A549 (cell line): Measurements from ENCODE around the gene KLHDC8A. TPM values are rescaled to one million over a fixed set of nuclear protein-coding genes. Genes with fewer than 3 reads are reported as not detected.

Source experiments
- ATAC-seq, 2 experiments: fragments of 200-7000 bp in 1 of 2; fragments of >200 bp in 1 of 2; cut with Nextera tagmentation in 1 of 2; cut with Tn5 transposase in 1 of 2; 3 replicates each; pipeline versions ENCODE4 v1.8.0 to v1.9.1; 2018 to 2020; ENCODE audit warnings: mild to moderate bottlenecking in 1 of 2, moderate library complexity in 1 of 2
- CTCF ChIA-PET: fragments of 300-600 bp; sonication (Branson Sonifier 250); formaldehyde crosslinking; extraction: SDS; loops from one replicate; lab custom pipeline; 2021; ENCODE audit warnings: antibody characterized with exemption, inconsistent platforms; lab: Yijun Ruan, JAX
- POLR2A ChIA-PET: fragments of 350-600 bp; formaldehyde crosslinking; extraction: SDS; loops from one replicate; lab custom pipeline; 2021; ENCODE audit warnings: antibody characterized with exemption, inconsistent platforms; lab: Yijun Ruan, JAX
- DNase-seq, 2 experiments: peaks; one replicate each; pipeline versions ENCODE4 v3.0.0 to v3.0.0-alpha.2; 2011 to 2016; ENCODE audit warnings: low read depth in 1 of 2, low spot score in 1 of 2
- FAIRE-seq: peaks from 2 replicates; lab custom pipeline; 2011; peaks lifted over from hg19 to GRCh38; lab: Jason Lieb, UNC
- H3K27ac ChIP-seq, 2 experiments: fragments of >200 bp; sonication (Bioruptor Twin); formaldehyde crosslinking; 3 replicates each; pipeline ENCODE4 v1.5.1; 2016 to 2017
- H3K4me1 ChIP-seq: fragments of >200 bp; sonication (Bioruptor Twin); formaldehyde crosslinking; 3 replicates; pipeline ENCODE4 v1.6.1; 2016
- H3K4me2 ChIP-seq: fragments of >200 bp; sonication (Bioruptor Twin); formaldehyde crosslinking; 3 replicates; pipeline ENCODE4 v1.6.1; 2016
- H3K4me3 ChIP-seq: fragments of >200 bp; sonication (Bioruptor Twin); formaldehyde crosslinking; 3 replicates; pipeline ENCODE4 v1.5.1; 2016
- H3K9me3 ChIP-seq: fragments of >200 bp; sonication (Bioruptor Twin); formaldehyde crosslinking; 3 replicates; pipeline ENCODE4 v1.6.1; 2016
- BHLHE40 ChIP-seq: IDR thresholded peaks from 2 replicates; pipeline ENCODE4 v1.6.1; 2012; ENCODE audit warnings: low read depth, low read length, inconsistent platforms
- CBX8 ChIP-seq: fragments of 200-600 bp; sonication (generic); IDR thresholded peaks from 2 replicates; pipeline ENCODE4 v1.6.1; 2016
- EHMT2 ChIP-seq: fragments of 200-600 bp; sonication (generic); IDR thresholded peaks from 2 replicates; pipeline ENCODE4 v1.6.1; 2016; ENCODE audit warnings: antibody characterized with exemption, low read depth, mild to moderate bottlenecking, moderate library complexity
- GATA3 ChIP-seq: IDR thresholded peaks from 2 replicates; pipeline ENCODE4 v1.6.1; 2012; ENCODE audit warnings: borderline replicate concordance
- HEYL ChIP-seq: fragments of 250-450 bp; sonication (Bioruptor Pico); IDR thresholded peaks from 2 replicates; pipeline ENCODE4 v1.8.0; 2021; ENCODE audit warnings: mild to moderate bottlenecking, moderate library complexity
- HOXB13 ChIP-seq: fragments of 250-450 bp; sonication (Bioruptor Pico); IDR thresholded peaks from 2 replicates; pipeline ENCODE4 v1.5.0; 2020; ENCODE audit warnings: low read depth, mild to moderate bottlenecking, moderate library complexity
- HOXB5 ChIP-seq: fragments of 250-450 bp; sonication (Bioruptor Pico); IDR thresholded peaks from 2 replicates; pipeline ENCODE4 v1.5.0; 2020; ENCODE audit warnings: mild to moderate bottlenecking, moderate library complexity
- JUN ChIP-seq, 2 experiments: fragments of >200 bp; sonication (Bioruptor Twin); formaldehyde crosslinking; IDR thresholded peaks; 2 replicates in 1 of 2; 3 replicates in 1 of 2; pipeline ENCODE4 v1.6.1; 2016 to 2017
- JUNB ChIP-seq: fragments of >200 bp; sonication (Bioruptor Twin); formaldehyde crosslinking; IDR thresholded peaks from 2 replicates; pipeline ENCODE4 v1.6.1; 2016
- KDM1A ChIP-seq: fragments of 200-600 bp; sonication (generic); IDR thresholded peaks from 2 replicates; pipeline ENCODE4 v1.6.1; 2016; ENCODE audit warnings: low read depth, mild to moderate bottlenecking
- NFE2L2 ChIP-seq: fragments of 150-350 bp; conservative IDR thresholded peaks from 2 replicates; pipeline ENCODE4 v1.6.1; 2014; ENCODE audit warnings: low read length
- NPAS2 ChIP-seq: fragments of 250-450 bp; sonication (Bioruptor Pico); IDR thresholded peaks from 2 replicates; pipeline ENCODE4 v1.8.0; 2022; ENCODE audit warnings: mild to moderate bottlenecking, moderate library complexity, borderline replicate concordance
- NR3C1 ChIP-seq: fragments of >200 bp; sonication (Bioruptor Twin); formaldehyde crosslinking; IDR thresholded peaks from 3 replicates; pipeline ENCODE4 v1.6.1; 2017
- PHF8 ChIP-seq: fragments of 200-600 bp; sonication (generic); IDR thresholded peaks from 2 replicates; pipeline ENCODE4 v1.6.1; 2016; ENCODE audit warnings: low read depth, mild to moderate bottlenecking, antibody characterized with exemption, moderate library complexity, borderline replicate concordance
- RFX5 ChIP-seq: fragments of 450-650 bp; IDR thresholded peaks from 2 replicates; pipeline ENCODE4 v1.7.1; 2014; ENCODE audit warnings: antibody characterized with exemption, mild to moderate bottlenecking, moderate library complexity
- SMC3 ChIP-seq: fragments of >200 bp; sonication (Bioruptor Twin); formaldehyde crosslinking; IDR thresholded peaks from 3 replicates; pipeline ENCODE4 v1.6.1; 2018; ENCODE audit warnings: inconsistent platforms
- TFCP2L1 ChIP-seq: fragments of 250-450 bp; sonication (Bioruptor Pico); IDR thresholded peaks from 2 replicates; pipeline ENCODE4 v1.5.0; 2021; ENCODE audit warnings: mild to moderate bottlenecking
- ZSCAN20 ChIP-seq: fragments of 250-450 bp; sonication (Bioruptor Pico); IDR thresholded peaks from 2 replicates; pipeline ENCODE4 v1.8.0; 2022; ENCODE audit warnings: mild to moderate bottlenecking, moderate library complexity
- WGBS: methylation state at CpG from one replicate; pipeline ENCODE4 v1.1.6; 2017; ENCODE audit errors: missing lambda C conversion rate; 5-methylcytosine and 5-hydroxymethylcytosine counted together
- polyA plus RNA-seq, 4 experiments: library from polyadenylated mRNA; depleted of rRNA in 3 of 4; stranded (reverse); fragments of >200 nt; fragmentation: RNase III in 1 of 4; extraction: RNeasy Plus Mini Kit Qiagen cat#74134 plus additional on column Dnase treatment in 1 of 4; gene quantifications; 2 replicates in 3 of 4; 3 replicates in 1 of 4; pipeline ENCODE4 v1.2.3, GENCODE V29; 2011 to 2017
- TF ChIP-seq, protein P1 (sequence below): fragments of 150-350 bp; IDR thresholded peaks from 2 replicates; pipeline ENCODE4 v1.6.1; 2014; ENCODE audit warnings: low read depth, mild to moderate bottlenecking, low read length
- TF ChIP-seq, protein P2 (sequence below): fragments of >200 bp; sonication (Bioruptor Twin); formaldehyde crosslinking; IDR thresholded peaks from 2 replicates; pipeline ENCODE4 v1.6.1; 2016
- TF ChIP-seq, protein P3 (sequence below): fragments of >200 bp; sonication (Bioruptor Twin); formaldehyde crosslinking; IDR thresholded peaks from 3 replicates; pipeline ENCODE4 v1.6.1; 2016
- TF ChIP-seq, protein P4 (sequence below): fragments of 250-450 bp; sonication (Bioruptor Pico); IDR thresholded peaks from 2 replicates; pipeline ENCODE4 v1.5.0; 2021; ENCODE audit warnings: mild to moderate bottlenecking, moderate library complexity, borderline replicate concordance
- TF ChIP-seq, protein P5 (sequence below): IDR thresholded peaks from 2 replicates; pipeline ENCODE4 v1.6.1; 2012
- TF ChIP-seq, protein P6 (sequence below): fragments of 250-450 bp; sonication (Bioruptor Pico); IDR thresholded peaks from 2 replicates; pipeline ENCODE4 v1.5.0; 2020; ENCODE audit warnings: low read depth, mild to moderate bottlenecking, moderate library complexity
- TF ChIP-seq, protein P7 (sequence below): fragments of >200 bp; sonication (Bioruptor Twin); formaldehyde crosslinking; IDR thresholded peaks from 3 replicates; pipeline ENCODE4 v1.5.1; 2016

The KLHDC8A gene
- polyA plus RNA-seq, 2 of the 4 experiments (the other 2 are of a cell fraction): 0.34 to 0.40 TPM

DNA sequence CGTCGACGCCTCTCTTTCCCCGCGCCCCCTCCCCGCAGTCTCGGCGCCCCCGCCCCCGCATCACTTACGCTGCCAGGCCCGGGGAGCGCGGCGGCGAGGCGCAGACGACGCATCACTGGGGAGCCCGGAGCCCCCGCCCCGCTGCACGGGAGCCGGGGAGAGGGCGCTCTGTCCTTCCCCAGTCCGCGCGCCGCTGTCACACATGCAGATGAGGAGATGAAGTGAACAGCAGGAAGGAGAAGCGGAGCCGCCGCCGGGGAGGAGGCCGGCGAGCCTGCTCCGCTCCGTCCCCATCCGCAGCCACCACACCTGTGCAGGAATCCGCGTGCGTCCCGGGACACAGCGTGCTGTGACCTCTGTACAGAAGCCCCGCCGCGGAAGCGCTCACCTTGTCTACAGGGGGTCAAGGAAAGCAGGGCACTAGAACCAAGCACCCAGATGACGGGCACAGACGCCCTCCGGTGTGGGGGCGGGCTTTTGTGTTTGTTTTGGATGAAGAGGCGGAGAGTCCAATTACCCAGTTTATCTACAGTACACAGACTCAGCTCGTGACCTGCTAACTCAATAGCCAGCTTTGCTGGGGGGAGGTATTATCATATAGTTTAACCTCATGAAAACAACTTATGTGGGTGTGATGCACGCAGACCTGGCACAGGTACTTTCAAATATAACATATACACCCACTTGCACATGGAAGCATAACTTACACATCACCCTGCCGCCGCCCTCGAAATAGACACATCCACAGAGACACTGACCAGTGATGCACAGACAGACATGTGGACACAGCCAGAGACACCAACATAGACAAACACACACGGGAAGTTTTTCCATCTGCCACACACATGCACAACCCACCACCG is 12.4 kb downstream of the KLHDC8A start:
- FAIRE-seq (no peak), DNase-seq (no peak), ATAC-seq (peak; percentile 41 to 65)
- H3K27ac ChIP-seq: peak overlapping the region; percentile 64 to 86; a peak in 5 of 6 replicates
- 32% methylated on average over 43 of the region's 59 CpGs for WGBS
- TF ChIP-seq HEYL (CRISPR knock-in tag): no peak
- TF ChIP-seq, protein P1, sequence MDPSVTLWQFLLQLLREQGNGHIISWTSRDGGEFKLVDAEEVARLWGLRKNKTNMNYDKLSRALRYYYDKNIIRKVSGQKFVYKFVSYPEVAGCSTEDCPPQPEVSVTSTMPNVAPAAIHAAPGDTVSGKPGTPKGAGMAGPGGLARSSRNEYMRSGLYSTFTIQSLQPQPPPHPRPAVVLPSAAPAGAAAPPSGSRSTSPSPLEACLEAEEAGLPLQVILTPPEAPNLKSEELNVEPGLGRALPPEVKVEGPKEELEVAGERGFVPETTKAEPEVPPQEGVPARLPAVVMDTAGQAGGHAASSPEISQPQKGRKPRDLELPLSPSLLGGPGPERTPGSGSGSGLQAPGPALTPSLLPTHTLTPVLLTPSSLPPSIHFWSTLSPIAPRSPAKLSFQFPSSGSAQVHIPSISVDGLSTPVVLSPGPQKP: no peak
- TF ChIP-seq BHLHE40: no peak
- TF ChIP-seq, protein P2, sequence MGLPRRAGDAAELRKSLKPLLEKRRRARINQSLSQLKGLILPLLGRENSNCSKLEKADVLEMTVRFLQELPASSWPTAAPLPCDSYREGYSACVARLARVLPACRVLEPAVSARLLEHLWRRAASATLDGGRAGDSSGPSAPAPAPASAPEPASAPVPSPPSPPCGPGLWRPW: no peak
- no peak for TF ChIP-seq HOXB13 (CRISPR knock-in tag)
- TF ChIP-seq NPAS2 (CRISPR knock-in tag): no peak
- TF ChIP-seq KDM1A: no peak
- TF ChIP-seq, protein P3, sequence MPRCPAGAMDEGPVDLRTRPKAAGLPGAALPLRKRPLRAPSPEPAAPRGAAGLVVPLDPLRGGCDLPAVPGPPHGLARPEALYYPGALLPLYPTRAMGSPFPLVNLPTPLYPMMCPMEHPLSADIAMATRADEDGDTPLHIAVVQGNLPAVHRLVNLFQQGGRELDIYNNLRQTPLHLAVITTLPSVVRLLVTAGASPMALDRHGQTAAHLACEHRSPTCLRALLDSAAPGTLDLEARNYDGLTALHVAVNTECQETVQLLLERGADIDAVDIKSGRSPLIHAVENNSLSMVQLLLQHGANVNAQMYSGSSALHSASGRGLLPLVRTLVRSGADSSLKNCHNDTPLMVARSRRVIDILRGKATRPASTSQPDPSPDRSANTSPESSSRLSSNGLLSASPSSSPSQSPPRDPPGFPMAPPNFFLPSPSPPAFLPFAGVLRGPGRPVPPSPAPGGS: no peak
- no peak for TF ChIP-seq PHF8
- TF ChIP-seq GATA3: no peak
- TF ChIP-seq ZSCAN20 (CRISPR knock-in tag): no peak
- TF ChIP-seq JUNB: no peak
- no peak for TF ChIP-seq JUN (IDR thresholded peaks at IDR 0.05)
- TF ChIP-seq EHMT2: no peak
- POLR2A ChIA-PET: no interaction called here
- peaks cover 14% of the 10 kb centered on the region; the same call in 2 of the 3 replicates for H3K4me1 ChIP-seq
- peak overlapping the region; percentile 100 for H3K4me2 ChIP-seq
- no peaks in the 10 kb centered on the region for H3K9me3 ChIP-seq
- H3K4me3 ChIP-seq: peak overlapping the region; percentile 66
- CTCF ChIA-PET: interaction anchor here (0.6 to 67.1 kb wide), 14 partner anchors 8 to 427 kb away, joined by 3 to 3627 read pairs (median 4); partner anchors contain the start of genes KLHDC8A and NUAK2

DNA sequence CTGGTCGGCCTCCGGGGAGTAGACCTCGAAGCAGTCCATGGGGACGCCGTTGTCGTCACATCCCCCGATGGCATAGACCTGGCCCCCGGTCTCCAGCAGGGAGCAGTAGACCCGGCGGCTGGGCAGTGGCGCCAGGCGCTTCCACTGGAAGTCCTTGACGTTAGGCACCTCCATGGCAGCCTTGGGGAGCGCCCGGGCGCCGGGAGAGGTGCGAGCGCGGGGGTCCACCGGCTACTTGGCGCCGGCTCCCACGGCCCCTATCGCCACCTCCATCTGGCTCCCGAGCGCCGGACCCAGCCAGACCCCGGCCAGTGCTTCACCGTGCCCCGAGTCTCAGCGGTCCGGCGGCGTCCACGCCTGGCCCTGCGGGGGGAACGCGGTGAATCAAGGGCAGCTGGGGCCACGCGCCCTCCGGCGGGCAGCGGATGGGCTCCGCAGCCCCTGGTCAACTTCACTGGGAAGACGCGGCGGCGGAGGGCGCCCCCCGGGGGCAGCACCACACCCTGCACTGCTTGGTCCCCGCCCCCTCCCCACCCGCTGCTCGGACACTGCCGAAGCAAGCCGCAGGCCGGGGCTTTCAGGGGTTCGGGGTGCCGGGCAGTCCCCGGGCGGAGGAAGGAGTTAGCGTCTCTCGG is 13.2 kb downstream of the KLHDC8A start:
- ChIA-PET CTCF (interaction anchor here (1.3 to 67.1 kb wide), 6 partner anchors 11 to 182 kb away, joined by 3 to 3627 read pairs (median 12); partner anchors contain the start of gene NUAK2), POLR2A (no interaction called here)
- no peaks in the 10 kb centered on the region for H3K9me3 ChIP-seq
- no peak for FAIRE-seq
- H3K27ac ChIP-seq: peak overlapping the region; percentile 64 to 86
- H3K4me1 ChIP-seq: peaks cover 14% of the 10 kb centered on the region; the same call in 2 of the 3 replicates
- peak overlapping the region; percentile 66 for H3K4me3 ChIP-seq
- WGBS: 0% methylated on average over 2 of the region's 63 CpGs
- peak; percentile 89 to 94 for ATAC-seq
- H3K4me2 ChIP-seq: peak overlapping the region; percentile 100
- DNase-seq: peak; percentile 69 to 73
- TF ChIP-seq, protein P4, sequence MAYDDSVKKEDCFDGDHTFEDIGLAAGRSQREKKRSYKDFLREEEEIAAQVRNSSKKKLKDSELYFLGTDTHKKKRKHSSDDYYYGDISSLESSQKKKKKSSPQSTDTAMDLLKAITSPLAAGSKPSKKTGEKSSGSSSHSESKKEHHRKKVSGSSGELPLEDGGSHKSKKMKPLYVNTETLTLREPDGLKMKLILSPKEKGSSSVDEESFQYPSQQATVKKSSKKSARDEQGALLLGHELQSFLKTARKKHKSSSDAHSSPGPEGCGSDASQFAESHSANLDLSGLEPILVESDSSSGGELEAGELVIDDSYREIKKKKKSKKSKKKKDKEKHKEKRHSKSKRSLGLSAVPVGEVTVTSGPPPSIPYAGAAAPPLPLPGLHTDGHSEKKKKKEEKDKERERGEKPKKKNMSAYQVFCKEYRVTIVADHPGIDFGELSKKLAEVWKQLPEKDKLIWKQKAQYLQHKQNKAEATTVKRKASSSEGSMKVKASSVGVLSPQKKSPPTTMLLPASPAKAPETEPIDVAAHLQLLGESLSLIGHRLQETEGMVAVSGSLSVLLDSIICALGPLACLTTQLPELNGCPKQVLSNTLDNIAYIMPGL (CRISPR knock-in tag): peak; percentile 58; the same call in 1 of the 2 replicates
- TF ChIP-seq CBX8: no peak
- TF ChIP-seq, protein P5, sequence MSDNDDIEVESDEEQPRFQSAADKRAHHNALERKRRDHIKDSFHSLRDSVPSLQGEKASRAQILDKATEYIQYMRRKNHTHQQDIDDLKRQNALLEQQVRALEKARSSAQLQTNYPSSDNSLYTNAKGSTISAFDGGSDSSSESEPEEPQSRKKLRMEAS: peak; percentile 66; the same call in 1 of the 2 replicates
- no peak for TF ChIP-seq RFX5
- no peak for TF ChIP-seq JUNB
- no peak for TF ChIP-seq NR3C1
- TF ChIP-seq, protein P6, sequence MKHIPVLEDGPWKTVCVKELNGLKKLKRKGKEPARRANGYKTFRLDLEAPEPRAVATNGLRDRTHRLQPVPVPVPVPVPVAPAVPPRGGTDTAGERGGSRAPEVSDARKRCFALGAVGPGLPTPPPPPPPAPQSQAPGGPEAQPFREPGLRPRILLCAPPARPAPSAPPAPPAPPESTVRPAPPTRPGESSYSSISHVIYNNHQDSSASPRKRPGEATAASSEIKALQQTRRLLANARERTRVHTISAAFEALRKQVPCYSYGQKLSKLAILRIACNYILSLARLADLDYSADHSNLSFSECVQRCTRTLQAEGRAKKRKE (CRISPR knock-in tag): no peak
- peak; percentile 58; the same call in 1 of the 2 replicates for TF ChIP-seq HOXB5 (CRISPR knock-in tag)
- no peak for TF ChIP-seq NFE2L2
- peak; percentile 23; the same call in 1 of the 3 replicates for TF ChIP-seq SMC3
- TF ChIP-seq, protein P1: no peak
- TF ChIP-seq PHF8: no peak
- no peak for TF ChIP-seq TFCP2L1
- TF ChIP-seq HOXB13 (CRISPR knock-in tag): 0 out of 2 replicates have a peak, but pooled peaks have one; percentile 41
- TF ChIP-seq, protein P7, sequence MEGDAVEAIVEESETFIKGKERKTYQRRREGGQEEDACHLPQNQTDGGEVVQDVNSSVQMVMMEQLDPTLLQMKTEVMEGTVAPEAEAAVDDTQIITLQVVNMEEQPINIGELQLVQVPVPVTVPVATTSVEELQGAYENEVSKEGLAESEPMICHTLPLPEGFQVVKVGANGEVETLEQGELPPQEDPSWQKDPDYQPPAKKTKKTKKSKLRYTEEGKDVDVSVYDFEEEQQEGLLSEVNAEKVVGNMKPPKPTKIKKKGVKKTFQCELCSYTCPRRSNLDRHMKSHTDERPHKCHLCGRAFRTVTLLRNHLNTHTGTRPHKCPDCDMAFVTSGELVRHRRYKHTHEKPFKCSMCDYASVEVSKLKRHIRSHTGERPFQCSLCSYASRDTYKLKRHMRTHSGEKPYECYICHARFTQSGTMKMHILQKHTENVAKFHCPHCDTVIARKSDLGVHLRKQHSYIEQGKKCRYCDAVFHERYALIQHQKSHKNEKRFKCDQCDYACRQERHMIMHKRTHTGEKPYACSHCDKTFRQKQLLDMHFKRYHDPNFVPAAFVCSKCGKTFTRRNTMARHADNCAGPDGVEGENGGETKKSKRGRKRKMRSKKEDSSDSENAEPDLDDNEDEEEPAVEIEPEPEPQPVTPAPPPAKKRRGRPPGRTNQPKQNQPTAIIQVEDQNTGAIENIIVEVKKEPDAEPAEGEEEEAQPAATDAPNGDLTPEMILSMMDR: peak; percentile 38
